IPS DF 6.9 (cell line): ENCODE measurements around the gene MICAL2.

Experiments used
- DNase-seq: peaks from one replicate; pipeline ENCODE4 v3.0.0-alpha.2; 2013; ENCODE audit warnings: low read depth, low spot score
- H3K27ac ChIP-seq: one replicate; pipeline ENCODE4 v1.5.1; 2013; ENCODE audit warnings: low read length, control low read depth
- H3K27me3 ChIP-seq: 2 replicates; pipeline ENCODE4 v1.6.1; 2013; ENCODE audit warnings: mild to moderate bottlenecking, low read length; ENCODE audit not compliant: control insufficient read depth, insufficient read depth
- H3K36me3 ChIP-seq: 2 replicates; pipeline ENCODE4 v1.6.1; 2013; ENCODE audit warnings: low read length; ENCODE audit not compliant: control insufficient read depth, insufficient read depth
- H3K4me1 ChIP-seq: 2 replicates; pipeline ENCODE4 v1.6.1; 2013; ENCODE audit warnings: low read length; ENCODE audit not compliant: control insufficient read depth, insufficient read depth
- H3K4me3 ChIP-seq: 2 replicates; pipeline ENCODE4 v1.5.1; 2013; ENCODE audit warnings: mild to moderate bottlenecking, low read length
- H3K9me3 ChIP-seq: 2 replicates; pipeline ENCODE4 v1.6.1; 2013; ENCODE audit warnings: low read length, inconsistent platforms; ENCODE audit not compliant: control insufficient read depth, insufficient read depth
- WGBS: extraction: QIAGEN DNeasy Blood & Tissue Kit; methylation state at CpG from one replicate; pipeline ENCODE4 v1.1.7; 2013; ENCODE audit warnings: mixed read lengths, missing lambda C conversion rate; ENCODE audit not compliant: insufficient read length, insufficient coverage; 5-methylcytosine and 5-hydroxymethylcytosine counted together

The MICAL2 gene

DNA sequence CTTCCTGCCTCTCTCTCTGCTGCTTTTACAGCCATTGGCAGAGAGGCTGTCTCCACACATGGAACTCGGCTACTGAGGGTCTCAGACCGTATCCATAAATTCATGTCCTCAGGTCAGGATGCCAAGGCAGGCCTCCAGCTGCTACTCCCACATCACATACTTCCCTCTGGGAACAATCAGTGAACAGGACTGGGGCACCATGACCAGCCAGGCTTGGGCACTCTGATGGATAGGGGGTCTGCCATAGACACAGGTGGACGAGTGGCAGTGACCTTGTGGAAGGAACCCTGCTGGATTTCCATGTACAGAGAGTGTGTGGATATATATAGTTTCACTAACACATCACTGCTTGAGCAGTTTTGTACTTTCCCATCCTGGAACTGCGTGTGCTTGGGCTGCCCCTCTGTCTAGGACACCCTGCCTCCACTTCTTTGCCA is 169.3 kb downstream of the MICAL2 start:
- Histone ChIP-seq H3K9me3 (no peaks in the 10 kb centered on the region), H3K27ac (no peak overlapping the region), H3K27me3 (no peaks in the 10 kb centered on the region), H3K36me3 (no peaks in the 10 kb centered on the region), H3K4me3 (no peak overlapping the region), H3K4me1 (no peaks in the 10 kb centered on the region)
- WGBS, result no CpG with 5 or more reads among the region's 4 CpGs
- no peak for DNase-seq

DNA sequence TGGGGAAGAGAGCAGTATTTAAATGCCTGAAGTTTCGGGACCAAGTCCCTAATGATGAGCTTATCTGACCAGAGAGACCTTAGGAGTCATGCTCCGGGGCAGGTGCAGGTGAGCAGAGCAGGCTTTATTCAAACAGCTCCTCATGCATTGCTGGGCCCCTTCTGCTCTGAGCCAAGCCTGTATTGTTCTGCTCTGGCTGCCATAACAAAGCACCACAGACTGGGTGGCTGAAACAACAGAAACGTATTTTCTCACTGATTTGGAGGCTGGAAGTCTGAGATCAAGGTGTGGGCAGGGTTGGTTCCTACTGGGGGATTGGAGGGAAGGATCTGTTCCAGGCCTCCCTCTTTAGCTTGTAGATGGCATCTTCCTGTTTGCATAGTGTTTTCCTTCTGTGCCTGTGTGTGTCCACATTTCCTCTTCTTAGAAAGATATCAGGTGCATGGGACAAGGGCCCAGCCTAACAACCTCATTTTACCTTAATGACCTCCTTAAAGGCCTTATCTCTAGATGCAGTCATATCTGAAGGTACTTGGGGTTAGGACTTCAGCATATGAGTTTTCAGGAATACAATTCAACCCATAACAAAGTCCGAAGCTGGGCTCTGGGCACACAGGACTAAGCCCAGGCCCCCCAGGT is 169.9 kb downstream of the MICAL2 start:
- Histone ChIP-seq H3K27ac (no peak overlapping the region), H3K9me3 (no peaks in the 10 kb centered on the region), H3K27me3 (no peaks in the 10 kb centered on the region), H3K36me3 (no peaks in the 10 kb centered on the region), H3K4me3 (no peak overlapping the region), H3K4me1 (no peaks in the 10 kb centered on the region)
- no CpG with 5 or more reads among the region's 4 CpGs for WGBS
- DNase-seq, result no peak

DNA sequence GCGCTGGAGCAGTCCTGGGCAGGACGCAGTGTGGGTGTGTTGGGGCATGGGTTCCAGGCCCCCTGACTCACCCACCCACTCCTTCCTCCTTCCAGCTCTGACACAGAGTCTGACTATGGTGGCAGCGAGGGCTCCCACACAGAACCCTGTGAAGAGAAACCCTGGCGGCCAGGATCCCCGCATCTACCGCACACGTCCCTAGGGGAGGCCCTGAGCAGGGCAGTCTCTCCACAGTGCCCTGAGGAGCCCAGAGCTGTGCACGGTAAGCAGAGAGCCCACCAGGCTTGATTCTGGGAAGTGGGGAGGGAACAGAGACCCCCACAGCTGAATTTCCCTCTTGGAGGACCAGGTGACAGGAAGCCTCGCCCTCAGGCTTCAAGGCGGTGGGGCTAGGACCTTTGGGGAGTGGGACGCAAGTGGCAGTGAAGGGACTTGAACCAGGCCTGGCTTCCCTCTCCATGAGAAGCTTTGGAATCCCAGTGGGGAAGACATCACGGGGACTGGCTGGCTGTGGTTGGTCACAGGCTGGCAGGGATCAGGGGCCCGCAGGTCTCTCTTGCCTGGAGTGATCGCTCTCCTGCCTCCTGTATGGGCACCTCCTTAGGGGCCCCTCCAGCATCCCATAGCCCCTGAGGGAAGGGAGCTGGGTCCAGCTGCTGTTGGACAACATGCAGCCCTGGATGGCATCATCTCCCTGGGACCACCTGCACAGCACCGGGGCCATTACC is 170.6 kb downstream of the MICAL2 start:
- DNase-seq, result no peak
- H3K27ac ChIP-seq, result no peak overlapping the region
- no peaks in the 10 kb centered on the region for H3K36me3 ChIP-seq
- H3K4me1 ChIP-seq, result no peaks in the 10 kb centered on the region
- H3K27me3 ChIP-seq, result no peaks in the 10 kb centered on the region
- no peaks in the 10 kb centered on the region for H3K9me3 ChIP-seq
- no peak overlapping the region for H3K4me3 ChIP-seq
- no CpG with 5 or more reads among the region's 15 CpGs for WGBS

DNA sequence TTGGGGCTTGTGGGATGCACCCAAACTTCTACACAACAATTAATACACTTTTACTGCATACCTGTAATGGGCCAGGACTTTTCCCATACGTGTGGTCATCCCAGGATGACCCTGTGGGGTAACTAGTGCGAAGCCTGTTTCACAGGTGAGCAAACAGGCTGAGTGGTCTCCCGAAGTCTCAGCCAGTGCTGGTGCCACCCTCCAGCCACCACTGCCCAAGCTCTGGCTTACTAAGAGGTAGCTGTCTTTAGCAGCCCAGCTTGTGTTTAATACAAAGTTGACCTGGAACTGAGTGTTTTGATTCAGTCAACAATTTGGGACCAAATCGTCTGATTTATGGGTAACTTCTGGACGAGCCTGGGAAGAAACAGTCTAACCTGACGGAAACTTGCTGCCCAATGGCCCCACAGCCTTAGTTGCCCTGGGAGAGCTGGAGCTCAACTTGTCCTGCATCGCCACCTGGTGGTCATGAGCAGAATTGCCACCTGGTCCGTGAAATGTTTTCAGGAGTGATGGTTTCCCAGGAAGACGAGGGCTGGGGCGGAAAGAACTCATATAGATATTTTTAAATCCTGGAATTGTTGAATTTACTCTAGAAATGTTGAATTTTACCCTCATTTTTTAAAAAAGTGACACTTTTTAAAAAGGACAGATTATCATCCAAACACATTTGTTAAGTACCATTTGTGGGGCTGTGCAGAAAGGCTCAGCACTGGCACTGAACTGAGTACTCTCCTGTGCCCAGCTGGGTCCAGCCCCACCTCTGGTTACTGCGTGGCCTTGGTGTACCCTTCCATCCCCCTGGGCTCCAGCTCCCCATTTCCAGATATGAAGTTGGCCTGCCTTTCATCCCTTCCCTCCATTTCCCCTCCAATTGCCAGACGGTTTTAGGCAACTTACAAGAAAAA is 171.4 kb downstream of the MICAL2 start:
- Histone ChIP-seq H3K9me3 (no peaks in the 10 kb centered on the region), H3K27me3 (no peaks in the 10 kb centered on the region), H3K27ac (no peak overlapping the region)

DNA sequence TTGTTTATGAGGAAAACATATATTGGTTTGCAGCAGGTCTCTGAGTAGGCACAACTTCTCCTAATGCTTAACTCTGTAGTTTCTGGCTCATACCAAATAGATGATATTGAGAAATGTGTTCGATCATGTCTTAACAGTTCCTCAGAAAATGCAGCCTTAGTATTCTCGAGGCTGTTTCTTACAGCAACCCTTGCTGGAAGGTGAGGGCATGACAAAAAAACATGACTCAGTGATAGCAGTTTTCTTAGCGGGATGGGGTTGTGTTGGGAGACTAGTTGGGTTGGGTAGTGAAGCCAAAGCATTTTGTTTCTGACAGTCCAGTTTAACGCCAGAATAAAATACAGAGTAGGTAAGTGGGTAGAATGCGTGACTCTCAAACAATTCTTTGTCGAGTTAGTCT is 172.3 kb downstream of the MICAL2 start:
- Histone ChIP-seq H3K4me3 (no peak overlapping the region), H3K27me3 (no peaks in the 10 kb centered on the region), H3K9me3 (no peaks in the 10 kb centered on the region), H3K36me3 (no peaks in the 10 kb centered on the region), H3K4me1 (no peaks in the 10 kb centered on the region), H3K27ac (no peak overlapping the region)
- no peak for DNase-seq
- WGBS, result no CpG with 5 or more reads among the region's 6 CpGs

More for the DNA sequence above, 171.4 kb downstream of the MICAL2 start:
- peak; percentile 77 for DNase-seq
- no peaks in the 10 kb centered on the region for H3K4me1 ChIP-seq
- H3K4me3 ChIP-seq, result no peak overlapping the region
- H3K36me3 ChIP-seq, result no peaks in the 10 kb centered on the region
- no CpG with 5 or more reads among the region's 12 CpGs for WGBS

DNA sequence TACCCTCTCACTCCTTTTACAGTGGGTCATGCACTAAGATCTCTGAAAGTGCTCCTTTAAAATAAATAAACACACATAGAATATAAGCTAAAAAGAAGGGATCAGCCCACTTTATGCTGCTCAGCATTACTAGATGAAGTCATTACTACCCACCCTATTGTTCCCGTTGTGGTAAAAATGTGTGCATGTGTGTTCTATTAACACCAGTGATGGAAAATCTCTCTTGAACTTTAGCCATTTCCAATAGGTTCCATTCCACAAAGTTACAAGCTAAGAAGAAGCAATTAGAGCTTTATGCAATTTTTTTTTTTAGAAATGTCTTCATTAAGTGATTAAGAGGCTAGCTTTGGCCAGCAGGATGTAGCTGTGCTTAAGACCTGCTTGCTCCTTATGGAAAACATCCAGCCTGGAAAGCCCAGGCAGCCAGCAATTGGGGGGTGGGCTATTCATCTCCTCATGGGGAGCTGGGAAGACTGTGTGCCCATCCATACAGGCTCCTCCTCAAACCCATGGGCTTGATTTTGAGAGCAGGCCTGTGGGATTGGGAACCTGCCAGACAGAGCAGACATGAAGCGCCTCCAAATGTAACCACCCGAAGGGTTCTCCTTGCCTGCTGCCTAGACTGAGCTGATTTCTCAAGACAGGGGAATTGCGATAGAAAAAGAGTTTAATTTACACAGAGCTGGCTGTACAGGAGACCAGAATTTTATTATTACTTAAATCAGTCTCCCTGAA is 174.1 kb downstream of the MICAL2 start:
- no peaks in the 10 kb centered on the region for H3K27me3 ChIP-seq
- H3K36me3 ChIP-seq, result no peaks in the 10 kb centered on the region
- no peaks in the 10 kb centered on the region for H3K9me3 ChIP-seq
- no peak overlapping the region for H3K27ac ChIP-seq
- no CpG with 5 or more reads among the region's 4 CpGs for WGBS
- no peaks in the 10 kb centered on the region for H3K4me1 ChIP-seq
- no peak overlapping the region for H3K4me3 ChIP-seq
- no peak for DNase-seq

DNA sequence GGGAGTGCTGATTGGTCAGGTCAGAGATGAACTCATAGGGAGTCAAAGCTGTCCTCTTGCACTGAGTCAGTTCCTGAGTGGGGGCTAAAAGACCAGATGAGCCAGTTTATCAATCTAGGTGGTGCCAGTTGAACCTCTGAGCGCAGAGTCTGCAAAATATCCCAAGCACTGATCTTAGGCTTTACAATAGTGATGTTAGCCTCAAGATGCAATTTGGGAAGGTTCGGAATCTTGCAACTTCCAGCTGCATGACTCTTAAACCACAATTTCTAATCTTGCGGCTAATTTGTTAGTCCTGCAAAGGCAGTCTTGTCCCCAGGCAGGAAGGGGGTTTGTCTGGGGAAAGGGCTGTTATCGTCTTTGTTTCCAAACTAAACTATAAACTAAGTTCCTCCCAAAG is 174.7 kb downstream of the MICAL2 start:
- Histone ChIP-seq H3K36me3 (no peaks in the 10 kb centered on the region), H3K9me3 (no peaks in the 10 kb centered on the region), H3K27ac (no peak overlapping the region), H3K4me3 (no peak overlapping the region), H3K27me3 (no peaks in the 10 kb centered on the region), H3K4me1 (no peaks in the 10 kb centered on the region)
- no peak for DNase-seq
- no CpG with 5 or more reads among the region's 4 CpGs for WGBS

DNA sequence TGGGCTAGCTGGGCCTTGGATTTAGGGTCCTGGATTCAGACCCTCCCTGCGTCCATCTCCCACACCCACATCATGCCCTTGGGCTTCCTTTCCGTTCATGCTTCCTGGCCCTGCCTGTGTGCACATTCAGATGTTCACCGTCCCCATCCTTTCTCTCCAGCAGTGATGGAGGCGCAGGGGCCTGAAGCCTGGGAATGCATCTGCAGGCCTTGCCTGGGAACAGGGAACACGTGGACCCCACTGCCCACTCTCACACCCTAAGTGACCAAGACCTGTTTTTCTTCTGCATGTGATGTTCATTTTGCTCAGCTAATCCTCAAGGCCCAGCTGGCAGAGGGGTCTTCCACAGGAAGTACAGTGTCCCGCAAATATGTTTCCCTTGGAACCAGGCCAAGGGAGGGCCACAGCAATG is 175.4 kb downstream of the MICAL2 start:
- no CpG with 5 or more reads among the region's 6 CpGs for WGBS

DNA sequence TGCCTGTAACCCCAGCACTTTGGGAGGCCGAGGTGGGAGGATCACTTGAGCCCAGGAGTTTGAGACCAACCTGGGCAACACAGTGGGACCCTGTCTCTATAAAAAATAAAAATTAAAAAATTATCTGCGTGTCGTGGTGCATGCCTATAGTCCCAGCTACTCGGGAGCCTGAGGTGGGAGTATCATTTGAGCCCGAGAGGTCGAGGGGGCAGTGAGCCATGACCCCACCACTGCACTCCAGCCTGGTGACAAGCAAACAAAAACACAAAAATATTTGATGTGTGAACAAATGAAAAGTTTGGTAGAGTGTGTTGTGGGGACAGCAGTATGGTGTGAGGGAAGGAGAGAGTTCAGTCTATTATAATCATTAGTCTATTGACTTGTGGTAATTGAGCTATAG is 176.2 kb downstream of the MICAL2 start:
- Histone ChIP-seq H3K27ac (no peak overlapping the region), H3K9me3 (no peaks in the 10 kb centered on the region), H3K4me3 (no peak overlapping the region), H3K4me1 (no peaks in the 10 kb centered on the region), H3K27me3 (no peaks in the 10 kb centered on the region), H3K36me3 (no peaks in the 10 kb centered on the region)
- no peak for DNase-seq
- no CpG with 5 or more reads among the region's 6 CpGs for WGBS

More for the DNA sequence above, 175.4 kb downstream of the MICAL2 start:
- H3K4me3 ChIP-seq, result no peak overlapping the region
- H3K36me3 ChIP-seq, result no peaks in the 10 kb centered on the region
- no peaks in the 10 kb centered on the region for H3K27me3 ChIP-seq
- no peaks in the 10 kb centered on the region for H3K9me3 ChIP-seq
- DNase-seq, result no peak
- no peaks in the 10 kb centered on the region for H3K4me1 ChIP-seq
- no peak overlapping the region for H3K27ac ChIP-seq

DNA sequence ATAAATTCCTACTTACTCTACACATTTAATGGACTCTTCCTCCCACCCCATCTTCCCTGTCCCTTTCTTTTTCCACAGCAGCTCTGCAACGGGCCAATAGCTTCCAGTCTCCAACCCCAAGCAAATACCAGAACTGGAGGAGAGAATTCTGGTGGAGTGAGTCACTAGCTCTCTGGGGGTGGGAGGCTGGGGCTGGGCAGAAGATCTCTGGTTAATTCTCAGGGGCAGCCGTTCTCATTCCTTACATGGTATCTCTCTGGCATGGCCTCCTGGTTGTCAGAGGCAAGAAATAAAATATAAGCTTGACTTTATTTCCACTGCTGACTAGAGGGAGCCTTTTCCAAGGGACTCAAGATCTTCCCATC is 176.6 kb downstream of the MICAL2 start:
- H3K4me1 ChIP-seq, result no peaks in the 10 kb centered on the region
- no peak for DNase-seq
- H3K27ac ChIP-seq, result no peak overlapping the region
- H3K36me3 ChIP-seq, result no peaks in the 10 kb centered on the region
- H3K27me3 ChIP-seq, result no peaks in the 10 kb centered on the region
- H3K9me3 ChIP-seq, result no peaks in the 10 kb centered on the region
- H3K4me3 ChIP-seq, result no peak overlapping the region
- WGBS, result no CpG with 5 or more reads among the region's 2 CpGs
